KOPT-K1 (cell line): Measurements from ENCODE around the gene EPS8L2.

Experiments used
- H3K27ac ChIP-seq: fragments of 200-600 bp; sonication (generic); 2 replicates; pipeline ENCODE4 v1.5.1; 2016; ENCODE audit warnings: antibody characterized with exemption, mild to moderate bottlenecking, low read depth, low read length; ENCODE audit not compliant: poor library complexity, severe bottlenecking
- H3K36me3 ChIP-seq: fragments of 200-600 bp; sonication (generic); 2 replicates; pipeline ENCODE4 v1.5.1; 2017; ENCODE audit warnings: antibody characterized with exemption, mild to moderate bottlenecking, low read length, moderate library complexity; ENCODE audit not compliant: insufficient read depth
- H3K9me3 ChIP-seq: fragments of 200-600 bp; sonication (generic); 2 replicates; pipeline ENCODE4 v1.5.1; 2017; ENCODE audit warnings: antibody characterized with exemption, low read length, mild to moderate bottlenecking; ENCODE audit not compliant: insufficient read depth, poor library complexity, severe bottlenecking

Gene EPS8L2

DNA sequence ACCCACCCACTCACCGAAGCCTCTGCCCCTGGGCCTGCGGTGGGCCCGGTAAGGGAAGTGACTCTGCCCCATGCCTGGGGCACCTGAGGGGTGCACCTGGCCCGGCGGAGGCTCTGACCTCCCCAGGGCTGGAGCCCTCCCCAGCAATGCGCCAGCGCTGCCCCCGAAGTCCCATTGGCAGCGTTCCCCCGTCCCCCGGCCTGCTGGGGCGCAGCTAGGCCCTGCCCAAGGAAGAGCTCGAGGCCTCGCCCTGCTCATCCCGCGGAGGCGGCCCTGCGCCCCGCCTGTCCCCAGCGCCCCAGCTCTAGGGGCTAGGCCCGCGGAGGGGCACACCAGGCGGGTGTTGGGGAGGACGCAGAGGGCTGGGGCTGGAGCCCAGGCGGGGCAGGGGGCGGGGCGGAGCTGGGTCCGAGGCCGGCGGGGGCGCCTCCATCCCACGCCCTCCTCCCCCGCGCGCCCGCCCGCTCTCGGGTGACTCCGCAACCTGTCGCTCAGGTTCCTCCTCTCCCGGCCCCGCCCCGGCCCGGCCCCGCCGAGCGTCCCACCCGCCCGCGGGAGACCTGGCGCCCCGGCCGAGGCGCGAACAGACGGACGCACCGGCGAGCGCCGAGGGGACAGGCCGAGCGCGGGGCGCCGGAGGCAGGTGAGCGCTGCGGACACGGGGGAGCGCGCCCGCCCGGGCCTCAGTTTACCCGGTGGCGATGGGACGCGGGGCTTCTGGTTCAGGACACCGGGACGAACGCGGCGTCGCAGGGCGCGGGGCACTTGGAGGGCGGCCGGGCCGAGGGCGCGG lies at the start of gene EPS8L2:
Gene EPS8L2, plus strand, starts transcription at position 586 of the 793 bp plus-strand sequence. CDS start 3,177 bp downstream, outside the sequence.
- Histone ChIP-seq H3K36me3 (peaks cover 7% of the 10 kb centered on the region; the same call in 1 of the 2 replicates), H3K9me3 (no peaks in the 10 kb centered on the region), H3K27ac (no peak within 1 kb of the TSS)

DNA sequence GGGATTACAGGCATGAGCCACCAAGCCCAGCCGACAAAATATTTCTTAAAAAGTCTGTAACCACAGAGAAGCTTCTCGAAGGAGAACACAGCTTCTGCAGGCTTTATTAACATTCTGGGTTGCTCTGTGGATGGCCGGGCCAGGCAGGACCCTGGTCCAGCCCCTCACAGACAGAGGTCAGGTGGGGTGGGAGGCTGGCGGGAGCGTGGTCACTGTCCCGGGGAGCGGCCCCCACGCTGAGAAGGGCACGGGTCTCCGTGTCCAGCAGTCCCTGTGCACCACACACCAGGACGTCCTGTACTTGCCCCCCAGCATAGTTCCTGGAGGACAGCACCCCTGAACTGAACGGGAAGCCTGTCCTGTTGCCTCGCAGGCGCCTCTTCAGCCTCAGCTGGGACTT lies 49.6 kb upstream of the EPS8L2 start:
- Histone ChIP-seq H3K36me3 (peaks cover 91% of the 10 kb centered on the region), H3K27ac (no peak overlapping the region), H3K9me3 (no peaks in the 10 kb centered on the region)

- Histone ChIP-seq H3K36me3 (peaks cover 91% of the 10 kb centered on the region), H3K27ac (no peak overlapping the region), H3K9me3 (no peaks in the 10 kb centered on the region)
Measured at GRCh38 chr11:656866-657265, 49.2 kb upstream of the EPS8L2 start.

- Histone ChIP-seq H3K9me3 (no peaks in the 10 kb centered on the region), H3K27ac (no peak overlapping the region), H3K36me3 (peaks cover 92% of the 10 kb centered on the region)
Measured at GRCh38 chr11:657691-658126, 48.3 kb upstream of the EPS8L2 start.

DNA sequence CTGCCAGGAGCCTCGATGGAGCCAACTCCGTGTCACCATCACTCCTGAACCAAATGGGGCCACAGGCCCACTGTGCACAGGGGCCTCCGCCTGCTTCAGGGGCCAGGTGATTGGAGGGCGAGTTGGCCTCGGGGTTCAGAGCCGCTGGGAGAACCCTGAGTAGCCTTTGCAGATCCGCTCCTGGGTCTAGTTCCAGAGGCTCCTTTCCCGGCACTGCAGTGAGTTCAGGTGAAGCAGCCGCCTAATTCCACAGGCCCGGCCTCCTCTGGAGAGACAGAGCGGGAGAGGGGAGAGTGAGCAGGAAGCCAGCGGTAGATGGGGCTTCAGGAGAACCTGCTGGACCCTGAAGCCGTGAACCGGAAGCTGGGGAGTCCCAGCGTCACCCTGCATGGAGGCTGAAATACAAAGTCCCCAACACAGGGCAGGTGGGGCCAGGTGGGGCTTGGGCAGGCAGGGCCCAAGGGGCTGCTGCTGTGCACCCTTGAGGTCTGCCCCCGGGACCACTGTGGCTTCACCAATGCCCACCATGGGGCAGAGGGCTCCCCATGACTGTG lies 46.4 kb upstream of the EPS8L2 start:
- Histone ChIP-seq H3K27ac (no peak overlapping the region), H3K36me3 (peaks cover 89% of the 10 kb centered on the region), H3K9me3 (no peaks in the 10 kb centered on the region)

- Histone ChIP-seq H3K27ac (no peak overlapping the region), H3K9me3 (no peaks in the 10 kb centered on the region), H3K36me3 (peaks cover 87% of the 10 kb centered on the region)
Measured at GRCh38 chr11:660281-660680, 45.8 kb upstream of the EPS8L2 start.

- H3K36me3 ChIP-seq = peaks cover 90% of the 10 kb centered on the region
- H3K27ac ChIP-seq = no peak overlapping the region
- no peaks in the 10 kb centered on the region for H3K9me3 ChIP-seq
Measured at GRCh38 chr11:660681-661444, 45.2 kb upstream of the EPS8L2 start.

DNA sequence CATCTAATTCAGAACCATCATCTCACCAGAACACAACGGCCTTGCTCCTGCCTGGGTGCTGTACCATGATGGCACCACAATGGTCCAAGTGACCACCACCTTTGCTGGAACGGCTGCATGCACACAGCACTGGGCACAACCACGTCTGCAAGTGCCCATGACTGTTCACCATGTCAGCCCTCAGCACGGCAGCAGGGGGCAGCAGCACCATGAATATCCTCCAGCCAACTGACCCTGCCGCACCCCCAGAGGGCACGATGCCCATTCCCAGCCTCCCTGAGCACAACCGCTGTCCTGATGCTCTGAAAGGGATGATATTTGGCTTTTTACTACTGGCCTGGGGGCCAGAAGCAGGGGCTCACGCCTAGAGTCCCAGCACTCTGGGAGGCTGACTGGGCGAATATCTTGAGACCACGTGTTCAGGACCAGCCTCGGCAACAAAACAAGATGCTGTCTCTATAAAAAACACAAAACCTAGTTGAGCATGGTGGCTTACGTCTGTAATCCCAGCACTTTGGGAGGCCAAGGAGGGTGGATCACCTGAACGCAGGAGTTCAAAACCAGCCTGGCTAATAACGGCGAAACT lies 43.2 kb upstream of the EPS8L2 start:
- Histone ChIP-seq H3K36me3 (peaks cover 88% of the 10 kb centered on the region), H3K27ac (no peak overlapping the region), H3K9me3 (no peaks in the 10 kb centered on the region)

GRCh38 chr11:665062-665703 lies 40.8 kb upstream of the EPS8L2 start:
- peaks cover 79% of the 10 kb centered on the region for H3K36me3 ChIP-seq
- no peak overlapping the region for H3K27ac ChIP-seq
- no peaks in the 10 kb centered on the region for H3K9me3 ChIP-seq

GRCh38 chr11:665704-666281 lies 40.2 kb upstream of the EPS8L2 start:
- no peaks in the 10 kb centered on the region for H3K9me3 ChIP-seq
- peaks cover 79% of the 10 kb centered on the region for H3K36me3 ChIP-seq
- no peak overlapping the region for H3K27ac ChIP-seq

GRCh38 chr11:673866-674265 lies 32.2 kb upstream of the EPS8L2 start:
- Histone ChIP-seq H3K9me3 (no peaks in the 10 kb centered on the region), H3K36me3 (peaks cover 87% of the 10 kb centered on the region), H3K27ac (no peak overlapping the region)

- no peak overlapping the region for H3K27ac ChIP-seq
Measured at GRCh38 chr11:674406-674805, 31.6 kb upstream of the EPS8L2 start.

GRCh38 chr11:678297-678696 lies 27.7 kb upstream of the EPS8L2 start:
- Histone ChIP-seq H3K36me3 (peaks cover 88% of the 10 kb centered on the region), H3K27ac (no peak overlapping the region), H3K9me3 (no peaks in the 10 kb centered on the region)

More at GRCh38 chr11:674406-674805, 31.6 kb upstream of the EPS8L2 start:
- Histone ChIP-seq H3K9me3 (no peaks in the 10 kb centered on the region), H3K36me3 (peaks cover 87% of the 10 kb centered on the region)
